ENCODE measurements around the gene SLC25A6.

The SLC25A6 gene

DNA sequence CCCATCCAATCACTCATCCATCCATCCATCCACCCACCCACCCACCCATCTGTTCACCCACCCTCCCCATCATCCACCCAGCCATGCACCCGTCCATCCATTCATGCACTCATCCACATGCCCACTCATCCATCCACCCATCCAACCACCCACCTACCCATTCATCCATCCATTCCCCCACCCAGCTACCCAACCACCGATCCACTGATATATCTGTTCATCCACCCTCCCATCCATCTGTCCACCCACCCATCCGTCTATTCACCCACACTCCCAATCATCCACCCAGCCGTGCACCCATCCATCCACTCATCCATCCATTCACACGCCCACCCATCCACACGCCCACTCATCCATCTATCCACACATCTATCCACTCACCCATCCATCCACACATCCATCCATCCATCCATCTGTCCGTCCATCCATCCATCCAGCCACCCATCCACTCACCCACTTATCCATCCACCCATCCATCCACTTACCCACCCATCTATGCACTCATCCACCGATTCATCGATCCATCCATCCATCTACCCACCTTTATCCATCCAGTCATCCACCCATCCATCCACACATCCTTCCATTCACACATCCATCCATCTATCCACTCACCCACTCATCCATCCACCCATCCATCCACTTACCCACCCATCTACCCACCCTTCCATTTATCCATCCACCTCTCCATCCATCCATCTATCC, 32.4 kb upstream of the SLC25A6 start:
- H3K9me3 ChIP-seq (ENCODE audit: control insufficient read depth in 2 of 2, low read length in 2 of 2), result peaks cover 4 to 5% of the 10 kb centered on the region in 2 donors
- H3K27ac ChIP-seq (ENCODE audit: low read depth in 2 of 2, low read length in 2 of 2), result no peak overlapping the region
- H3K27me3 ChIP-seq (ENCODE audit: control insufficient read depth in 2 of 2, insufficient read depth in 2 of 2, low read length in 2 of 2), result no peaks in the 10 kb centered on the region
- H3K36me3 ChIP-seq (ENCODE audit: control insufficient read depth in 2 of 2, insufficient read depth in 2 of 2, low read length in 2 of 2), result peaks cover 17 to 30% of the 10 kb centered on the region in 2 donors
- H3K4me1 ChIP-seq (ENCODE audit: control insufficient read depth in 2 of 2, insufficient read depth in 2 of 2, low read length in 2 of 2), result no peaks in the 10 kb centered on the region
- no peak overlapping the region for H3K4me3 ChIP-seq (ENCODE audit: low read length in 2 of 2)
- H3K9ac ChIP-seq (ENCODE audit: low read depth in 1 of 2, low read length in 2 of 2), result no peak overlapping the region

- peaks cover 19 to 32% of the 10 kb centered on the region in 2 donors for H3K36me3 ChIP-seq (ENCODE audit: control insufficient read depth in 2 of 2, insufficient read depth in 2 of 2, low read length in 2 of 2)
- no peak overlapping the region for H3K9ac ChIP-seq (ENCODE audit: low read depth in 1 of 2, low read length in 2 of 2)
- H3K4me1 ChIP-seq (ENCODE audit: control insufficient read depth in 2 of 2, insufficient read depth in 2 of 2, low read length in 2 of 2), result no peaks in the 10 kb centered on the region
- H3K27ac ChIP-seq (ENCODE audit: low read depth in 2 of 2, low read length in 2 of 2), result no peak overlapping the region
- H3K27me3 ChIP-seq (ENCODE audit: control insufficient read depth in 2 of 2, insufficient read depth in 2 of 2, low read length in 2 of 2), result no peaks in the 10 kb centered on the region
- peaks cover 5% of the 10 kb centered on the region in 2 donors for H3K9me3 ChIP-seq (ENCODE audit: control insufficient read depth in 2 of 2, low read length in 2 of 2)
- no peak overlapping the region for H3K4me3 ChIP-seq (ENCODE audit: low read length in 2 of 2)
These were observed 31.3 kb upstream of the SLC25A6 start for GRCh38 chrX:1423215-1423614.

DNA sequence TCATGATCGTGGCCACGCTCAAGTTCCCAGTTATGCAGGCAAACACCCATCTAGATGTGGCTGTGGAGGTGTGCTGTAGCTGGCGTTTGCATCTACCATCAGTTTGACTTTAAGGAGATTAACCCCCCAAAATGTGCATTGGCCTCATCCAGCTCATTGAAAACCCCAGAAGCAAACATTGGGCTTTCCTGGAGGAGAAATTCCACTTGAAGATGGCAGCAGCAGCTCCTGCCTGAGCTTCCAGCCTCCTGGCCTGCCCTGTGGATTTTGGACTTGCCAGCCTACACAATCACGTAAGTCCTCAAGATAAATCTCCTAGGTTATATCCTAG, 30.2 kb upstream of the SLC25A6 start:
- Histone ChIP-seq H3K27me3 (ENCODE audit: control insufficient read depth in 2 of 2, insufficient read depth in 2 of 2, low read length in 2 of 2) (no peaks in the 10 kb centered on the region), H3K9me3 (ENCODE audit: control insufficient read depth in 2 of 2, low read length in 2 of 2) (peaks cover 5 to 7% of the 10 kb centered on the region in 2 donors), H3K4me3 (ENCODE audit: low read length in 2 of 2) (no peak overlapping the region), H3K4me1 (ENCODE audit: control insufficient read depth in 2 of 2, insufficient read depth in 2 of 2, low read length in 2 of 2) (no peaks in the 10 kb centered on the region), H3K36me3 (ENCODE audit: control insufficient read depth in 2 of 2, insufficient read depth in 2 of 2, low read length in 2 of 2) (peaks cover 29 to 36% of the 10 kb centered on the region in 2 donors), H3K9ac (ENCODE audit: low read depth in 1 of 2, low read length in 2 of 2) (no peak overlapping the region), H3K27ac (ENCODE audit: low read depth in 2 of 2, low read length in 2 of 2) (no peak overlapping the region)

GRCh38 chrX:1421433-1422134, 29.7 kb upstream of the SLC25A6 start:
- Histone ChIP-seq H3K4me1 (ENCODE audit: control insufficient read depth in 2 of 2, insufficient read depth in 2 of 2, low read length in 2 of 2) (no peaks in the 10 kb centered on the region), H3K4me3 (ENCODE audit: low read length in 2 of 2) (no peak overlapping the region), H3K36me3 (ENCODE audit: control insufficient read depth in 2 of 2, insufficient read depth in 2 of 2, low read length in 2 of 2) (peaks cover 34 to 41% of the 10 kb centered on the region in 2 donors), H3K9ac (ENCODE audit: low read depth in 1 of 2, low read length in 2 of 2) (no peak overlapping the region), H3K9me3 (ENCODE audit: control insufficient read depth in 2 of 2, low read length in 2 of 2) (peaks cover 5 to 7% of the 10 kb centered on the region in 2 donors), H3K27me3 (ENCODE audit: control insufficient read depth in 2 of 2, insufficient read depth in 2 of 2, low read length in 2 of 2) (no peaks in the 10 kb centered on the region), H3K27ac (ENCODE audit: low read depth in 2 of 2, low read length in 2 of 2) (no peak overlapping the region)

DNA sequence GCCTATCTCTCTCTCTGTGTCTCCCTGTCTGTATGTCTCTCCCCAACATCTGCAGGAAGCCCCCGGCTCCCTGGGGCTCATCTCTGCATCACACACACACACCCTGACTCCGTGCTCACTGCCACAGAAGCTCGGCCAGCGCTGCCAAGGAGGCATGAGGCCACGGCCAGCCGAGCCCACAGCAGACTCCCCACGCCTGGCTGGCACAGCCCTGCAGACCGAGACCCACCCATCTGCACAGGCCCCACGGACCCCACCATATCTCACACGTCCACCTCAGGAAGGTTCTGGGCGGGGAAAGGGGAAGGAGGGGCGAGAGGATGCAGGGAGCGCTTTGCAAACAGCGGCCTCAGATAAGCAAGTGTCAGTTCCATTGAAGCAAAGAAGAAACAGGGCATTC, 28.5 kb upstream of the SLC25A6 start:
- Histone ChIP-seq H3K9me3 (ENCODE audit: control insufficient read depth in 2 of 2, low read length in 2 of 2) (peaks cover 5 to 7% of the 10 kb centered on the region in 2 donors), H3K36me3 (ENCODE audit: control insufficient read depth in 2 of 2, insufficient read depth in 2 of 2, low read length in 2 of 2) (peaks cover 45 to 49% of the 10 kb centered on the region in 2 donors), H3K27me3 (ENCODE audit: control insufficient read depth in 2 of 2, insufficient read depth in 2 of 2, low read length in 2 of 2) (no peaks in the 10 kb centered on the region), H3K27ac (ENCODE audit: low read depth in 2 of 2, low read length in 2 of 2) (no peak overlapping the region), H3K4me1 (ENCODE audit: control insufficient read depth in 2 of 2, insufficient read depth in 2 of 2, low read length in 2 of 2) (no peaks in the 10 kb centered on the region), H3K4me3 (ENCODE audit: low read length in 2 of 2) (no peak overlapping the region), H3K9ac (ENCODE audit: low read depth in 1 of 2, low read length in 2 of 2) (no peak overlapping the region)

DNA sequence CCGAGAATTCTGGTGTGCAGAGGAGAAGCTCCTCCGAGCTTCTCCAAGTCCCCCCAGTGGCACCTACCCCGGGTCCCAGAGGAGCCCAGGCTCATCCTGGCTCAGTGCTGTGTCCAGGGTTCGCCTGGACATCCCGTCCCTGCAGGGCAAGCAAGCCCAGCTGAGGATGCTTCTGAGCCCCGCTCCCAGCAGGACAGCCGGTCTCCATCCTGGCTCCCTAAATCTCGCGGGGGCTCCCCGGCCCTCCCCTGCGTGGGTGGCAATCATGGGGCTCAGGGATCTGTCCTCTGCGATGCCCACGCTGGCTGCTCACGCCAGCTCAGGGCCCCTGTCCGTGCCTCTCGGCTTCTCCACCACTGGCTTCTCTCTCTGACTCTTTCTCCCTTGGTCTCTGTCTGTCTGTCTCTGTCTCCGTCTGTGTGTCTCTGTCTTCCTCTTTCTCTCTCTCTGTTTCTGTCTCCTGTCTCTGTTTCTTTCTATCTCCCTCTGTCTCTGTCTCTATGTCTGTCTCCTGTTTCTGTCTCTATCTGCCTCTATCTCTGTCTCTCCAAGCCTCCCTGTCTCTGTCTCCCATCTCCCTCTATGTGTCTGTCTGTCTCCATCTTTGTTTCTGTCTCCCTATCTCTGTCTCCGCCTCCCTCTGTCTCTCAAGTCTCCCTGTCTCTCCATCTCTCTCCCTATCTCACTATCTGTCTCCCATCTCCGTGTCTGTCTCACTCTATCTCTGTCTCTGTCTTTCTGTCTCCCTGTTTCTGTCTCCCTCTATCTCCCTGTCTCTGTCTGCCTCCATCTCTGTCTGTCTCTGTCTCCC, 27.8 kb upstream of the SLC25A6 start:
- no peaks in the 10 kb centered on the region for H3K4me1 ChIP-seq (ENCODE audit: control insufficient read depth in 2 of 2, insufficient read depth in 2 of 2, low read length in 2 of 2)
- no peaks in the 10 kb centered on the region for H3K27me3 ChIP-seq (ENCODE audit: control insufficient read depth in 2 of 2, insufficient read depth in 2 of 2, low read length in 2 of 2)
- H3K9ac ChIP-seq (ENCODE audit: low read depth in 1 of 2, low read length in 2 of 2), result no peak overlapping the region
- no peak overlapping the region for H3K4me3 ChIP-seq (ENCODE audit: low read length in 2 of 2)
- peaks cover 39 to 44% of the 10 kb centered on the region in 2 donors for H3K36me3 ChIP-seq (ENCODE audit: control insufficient read depth in 2 of 2, insufficient read depth in 2 of 2, low read length in 2 of 2)
- H3K9me3 ChIP-seq (ENCODE audit: control insufficient read depth in 2 of 2, low read length in 2 of 2), result peaks cover 5 to 7% of the 10 kb centered on the region in 2 donors
- H3K27ac ChIP-seq (ENCODE audit: low read depth in 2 of 2, low read length in 2 of 2), result no peak overlapping the region

DNA sequence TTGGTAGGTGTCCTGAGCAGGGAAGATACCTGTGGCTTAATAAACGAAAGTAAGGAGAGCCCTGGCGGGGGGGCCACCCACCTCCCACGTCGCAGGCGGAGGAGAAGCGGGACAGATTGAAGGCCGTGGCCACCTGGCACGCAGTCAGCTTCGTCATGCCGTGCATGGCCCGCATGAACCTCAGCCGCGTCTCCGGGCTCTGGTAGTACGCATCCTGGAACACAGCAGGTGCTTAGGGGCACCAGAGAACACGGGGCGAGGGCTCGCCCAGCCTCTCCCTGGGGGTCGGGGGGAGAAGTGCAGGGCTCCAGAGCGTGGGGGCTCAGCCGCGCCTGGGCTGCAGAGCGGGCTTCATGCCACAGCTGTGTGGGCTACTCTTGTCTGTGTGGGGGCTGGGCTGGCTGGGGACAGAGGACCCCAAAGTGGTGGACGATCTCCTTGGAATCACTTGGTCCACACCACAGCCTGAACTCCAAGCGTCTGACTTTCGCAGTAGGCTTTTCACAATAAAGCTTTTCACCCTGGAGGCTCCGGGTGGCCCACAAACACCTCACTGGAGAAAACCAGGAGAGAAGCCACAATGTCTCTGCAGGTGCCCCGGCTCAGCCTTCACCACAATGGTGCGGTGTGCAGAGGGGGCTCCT, 27.1 kb upstream of the SLC25A6 start:
- Histone ChIP-seq H3K9ac (ENCODE audit: low read depth in 1 of 2, low read length in 2 of 2) (no peak overlapping the region), H3K27me3 (ENCODE audit: control insufficient read depth in 2 of 2, insufficient read depth in 2 of 2, low read length in 2 of 2) (no peaks in the 10 kb centered on the region), H3K36me3 (ENCODE audit: control insufficient read depth in 2 of 2, insufficient read depth in 2 of 2, low read length in 2 of 2) (peaks cover 38 to 47% of the 10 kb centered on the region in 2 donors), H3K9me3 (ENCODE audit: control insufficient read depth in 2 of 2, low read length in 2 of 2) (peaks cover 5 to 7% of the 10 kb centered on the region in 2 donors), H3K4me1 (ENCODE audit: control insufficient read depth in 2 of 2, insufficient read depth in 2 of 2, low read length in 2 of 2) (no peaks in the 10 kb centered on the region), H3K4me3 (ENCODE audit: low read length in 2 of 2) (no peak overlapping the region), H3K27ac (ENCODE audit: low read depth in 2 of 2, low read length in 2 of 2) (no peak overlapping the region)

DNA sequence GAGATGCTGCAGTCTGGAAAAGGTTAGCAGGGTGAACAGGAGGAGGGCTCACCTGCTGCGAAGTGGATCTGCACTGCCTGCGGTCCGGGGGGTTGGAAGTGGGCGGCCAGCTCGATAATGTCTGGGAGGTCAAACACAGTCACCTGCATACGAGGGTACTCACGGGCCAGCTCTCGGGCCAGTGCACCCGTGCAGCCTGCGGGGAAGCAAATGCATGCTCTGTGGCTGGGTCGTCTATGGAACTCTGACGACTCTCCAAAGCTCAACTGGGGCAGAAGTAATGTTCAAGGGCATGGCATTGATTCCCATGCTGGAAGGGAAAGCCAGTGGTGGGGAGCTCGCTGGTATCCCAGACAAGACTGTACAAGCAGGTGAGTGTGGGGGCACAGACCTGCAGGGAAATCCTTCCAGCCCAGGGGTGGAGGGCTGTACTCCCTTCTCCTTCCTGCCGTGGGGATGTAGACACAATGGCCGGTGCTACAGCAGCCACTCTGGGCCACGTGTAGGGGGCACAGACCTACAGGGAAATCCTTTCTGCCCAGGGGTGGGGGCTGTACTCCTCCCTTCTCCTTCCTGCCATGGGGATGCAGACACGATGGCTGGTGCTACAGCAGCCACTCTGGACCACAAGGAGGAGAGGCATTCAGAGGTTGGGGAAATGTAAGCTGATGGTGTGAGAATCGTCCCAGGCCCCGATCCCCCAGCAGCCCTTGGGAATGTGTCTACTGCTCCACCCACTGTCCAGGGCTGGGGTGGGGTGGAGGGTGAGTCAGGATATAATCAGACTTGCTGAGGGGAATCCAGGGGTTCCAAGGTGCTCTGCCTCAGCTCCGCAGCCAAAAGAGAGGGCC, 26.2 kb upstream of the SLC25A6 start:
- no peak overlapping the region for H3K27ac ChIP-seq (ENCODE audit: low read depth in 2 of 2, low read length in 2 of 2)
- no peaks in the 10 kb centered on the region for H3K4me1 ChIP-seq (ENCODE audit: control insufficient read depth in 2 of 2, insufficient read depth in 2 of 2, low read length in 2 of 2)
- H3K27me3 ChIP-seq (ENCODE audit: control insufficient read depth in 2 of 2, insufficient read depth in 2 of 2, low read length in 2 of 2), result no peaks in the 10 kb centered on the region
- H3K36me3 ChIP-seq (ENCODE audit: control insufficient read depth in 2 of 2, insufficient read depth in 2 of 2, low read length in 2 of 2), result peaks cover 38 to 47% of the 10 kb centered on the region in 2 donors
- no peak overlapping the region for H3K4me3 ChIP-seq (ENCODE audit: low read length in 2 of 2)
- H3K9ac ChIP-seq (ENCODE audit: low read depth in 1 of 2, low read length in 2 of 2), result no peak overlapping the region
- peaks cover 5 to 7% of the 10 kb centered on the region in 2 donors for H3K9me3 ChIP-seq (ENCODE audit: control insufficient read depth in 2 of 2, low read length in 2 of 2)

DNA sequence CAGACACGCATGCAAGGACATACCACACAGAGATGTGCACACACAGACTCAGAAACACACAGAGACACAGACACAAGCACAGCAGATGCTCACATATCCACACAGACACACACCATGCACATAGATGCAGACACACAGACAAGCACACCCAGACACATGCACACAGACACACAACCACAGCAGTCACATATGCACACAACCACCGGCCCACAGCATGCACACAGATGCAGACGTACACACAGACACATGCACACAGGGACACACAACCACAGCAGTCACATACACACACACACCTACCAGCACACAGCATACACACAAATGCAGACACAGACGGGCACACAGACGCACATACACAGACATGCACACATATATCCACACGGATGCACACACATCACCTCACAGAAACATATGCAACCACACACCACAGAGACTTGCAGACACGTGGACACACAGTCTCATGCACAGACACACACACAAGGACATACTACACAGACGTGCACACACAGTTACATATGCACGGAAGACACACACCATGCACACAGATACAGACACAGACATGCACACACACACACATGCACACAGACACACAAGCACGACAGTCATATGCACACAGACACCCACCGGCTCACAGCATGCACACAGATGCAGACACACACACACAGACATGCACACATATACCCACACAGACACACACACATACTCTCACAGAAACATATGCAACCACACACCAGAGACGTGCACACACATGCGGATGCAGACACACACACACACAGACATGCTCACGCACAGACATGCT, 25.2 kb upstream of the SLC25A6 start:
- peaks cover 2 to 3% of the 10 kb centered on the region in 2 donors for H3K9me3 ChIP-seq (ENCODE audit: control insufficient read depth in 2 of 2, low read length in 2 of 2)
- no peaks in the 10 kb centered on the region for H3K4me1 ChIP-seq (ENCODE audit: control insufficient read depth in 2 of 2, insufficient read depth in 2 of 2, low read length in 2 of 2)
- no peak overlapping the region for H3K4me3 ChIP-seq (ENCODE audit: low read length in 2 of 2)
- no peak overlapping the region for H3K27ac ChIP-seq (ENCODE audit: low read depth in 2 of 2, low read length in 2 of 2)
- H3K27me3 ChIP-seq (ENCODE audit: control insufficient read depth in 2 of 2, insufficient read depth in 2 of 2, low read length in 2 of 2), result no peaks in the 10 kb centered on the region
- no peak overlapping the region for H3K9ac ChIP-seq (ENCODE audit: low read depth in 1 of 2, low read length in 2 of 2)
- peaks cover 43 to 44% of the 10 kb centered on the region in 2 donors for H3K36me3 ChIP-seq (ENCODE audit: control insufficient read depth in 2 of 2, insufficient read depth in 2 of 2, low read length in 2 of 2)
